ENCODE data around the gene LGALS8.
A peak's percentile ranks its signal among the peaks of the same experiment; 100 is the strongest.
"Not testable (repeated sequence)": the region's sequence is repeated elsewhere in the genome, so short reads cannot be mapped to it uniquely, and the experiment has no call there.

Gene LGALS8

DNA sequence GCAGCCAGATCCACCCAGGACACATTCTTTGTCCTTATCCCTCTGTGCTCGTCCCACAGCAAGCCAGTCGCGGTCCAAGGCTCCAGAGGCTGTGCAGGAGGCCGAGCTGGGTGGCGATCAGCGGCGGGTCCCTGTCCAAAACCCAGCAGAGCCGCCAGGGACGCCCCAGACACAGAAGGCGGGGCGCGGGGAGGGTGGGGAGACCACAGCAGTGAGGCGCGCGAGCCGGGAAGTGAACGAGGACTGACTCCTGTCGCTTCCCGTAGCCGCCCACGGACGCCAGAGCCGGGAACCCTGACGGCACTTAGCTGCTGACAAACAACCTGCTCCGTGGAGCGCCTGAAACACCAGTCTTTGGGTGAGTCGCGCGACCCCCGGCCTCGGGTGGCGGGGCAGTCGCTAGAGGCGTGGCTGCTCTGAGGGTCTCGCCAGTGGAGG is at the start of gene LGALS8:
Gene LGALS8 (plus strand): TSS at position 279 of the 438 bp plus-strand sequence. CDS start 2,089 bp downstream, outside the sequence.
- peak within 1 kb of the TSS; percentile 79 for H3K27ac ChIP-seq
- DNase-seq (ENCODE audit: low spot score) = peak; percentile 75
- TF ChIP-seq, protein P1, sequence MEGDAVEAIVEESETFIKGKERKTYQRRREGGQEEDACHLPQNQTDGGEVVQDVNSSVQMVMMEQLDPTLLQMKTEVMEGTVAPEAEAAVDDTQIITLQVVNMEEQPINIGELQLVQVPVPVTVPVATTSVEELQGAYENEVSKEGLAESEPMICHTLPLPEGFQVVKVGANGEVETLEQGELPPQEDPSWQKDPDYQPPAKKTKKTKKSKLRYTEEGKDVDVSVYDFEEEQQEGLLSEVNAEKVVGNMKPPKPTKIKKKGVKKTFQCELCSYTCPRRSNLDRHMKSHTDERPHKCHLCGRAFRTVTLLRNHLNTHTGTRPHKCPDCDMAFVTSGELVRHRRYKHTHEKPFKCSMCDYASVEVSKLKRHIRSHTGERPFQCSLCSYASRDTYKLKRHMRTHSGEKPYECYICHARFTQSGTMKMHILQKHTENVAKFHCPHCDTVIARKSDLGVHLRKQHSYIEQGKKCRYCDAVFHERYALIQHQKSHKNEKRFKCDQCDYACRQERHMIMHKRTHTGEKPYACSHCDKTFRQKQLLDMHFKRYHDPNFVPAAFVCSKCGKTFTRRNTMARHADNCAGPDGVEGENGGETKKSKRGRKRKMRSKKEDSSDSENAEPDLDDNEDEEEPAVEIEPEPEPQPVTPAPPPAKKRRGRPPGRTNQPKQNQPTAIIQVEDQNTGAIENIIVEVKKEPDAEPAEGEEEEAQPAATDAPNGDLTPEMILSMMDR (conservative IDR thresholded peaks at IDR 0.05; ENCODE audit: low read depth) = no peak
- POLR2A ChIA-PET (ENCODE audit: low non-redundant PET) = no interaction called here
- CTCF ChIA-PET = interaction anchor here (0.6 kb wide), 1 partner anchor 1041 kb away, joined by 3 read pairs; no protein-coding TSS in a partner anchor

DNA sequence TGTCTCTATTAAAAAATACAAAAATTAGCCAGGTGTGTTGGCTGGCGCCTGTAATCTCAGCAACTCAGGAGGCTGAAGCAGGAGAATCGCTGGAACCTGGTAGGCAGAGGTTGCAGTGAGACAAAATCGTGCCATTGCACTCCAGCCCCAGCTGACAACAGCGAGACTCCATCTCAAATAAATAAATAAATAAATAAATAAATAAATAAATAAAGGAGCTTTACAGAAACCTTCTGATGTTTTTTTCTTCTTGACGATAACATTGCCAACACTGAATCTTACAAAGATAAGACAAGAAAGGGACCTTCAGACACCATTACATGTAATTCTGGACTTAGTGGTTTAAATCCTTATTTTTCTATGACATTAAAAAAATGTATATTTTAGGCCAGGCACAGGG is 47.8 kb upstream of the LGALS8 start:
- TF ChIP-seq, protein P1 (conservative IDR thresholded peaks at IDR 0.05; ENCODE audit: low read depth) = no peak
- POLR2A ChIA-PET (ENCODE audit: low non-redundant PET) = no interaction called here
- CTCF ChIA-PET = no interaction called here
- no peak for DNase-seq (ENCODE audit: low spot score)
- no peak overlapping the region for H3K27ac ChIP-seq

DNA sequence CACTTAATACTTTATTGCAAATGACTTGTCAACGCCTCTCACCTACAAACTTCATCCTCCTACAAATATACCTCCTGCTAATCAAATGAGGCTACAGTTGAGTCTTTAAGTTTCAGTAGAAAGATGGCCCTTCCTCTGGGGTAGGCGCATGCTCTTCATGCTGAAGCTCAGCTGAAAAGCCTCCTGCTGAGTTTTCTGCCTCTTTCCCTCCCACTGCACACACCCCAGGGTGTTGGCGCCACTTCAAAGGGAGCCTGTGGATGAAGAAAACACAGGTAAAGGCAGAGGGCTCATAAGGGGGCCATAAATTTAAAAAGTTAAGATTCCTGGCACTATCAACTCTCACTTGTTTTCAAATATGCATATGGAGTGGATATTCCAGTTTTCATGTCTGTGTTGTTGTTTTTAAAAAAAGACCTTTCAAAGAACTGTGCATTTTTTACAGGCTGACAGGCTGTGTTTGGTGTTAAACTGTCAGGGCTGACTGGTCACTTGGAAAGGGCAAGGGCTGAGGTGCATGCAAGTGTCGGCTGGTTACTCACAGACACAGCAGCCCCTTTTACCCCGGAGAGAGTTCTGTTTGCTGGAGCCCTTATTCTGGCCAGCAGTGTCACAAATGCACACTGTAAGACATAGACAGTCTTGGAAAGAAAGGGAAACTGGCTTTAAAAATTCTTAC is 42.9 kb upstream of the LGALS8 start:
- DNase-seq (ENCODE audit: low spot score) = no peak
- POLR2A ChIA-PET (ENCODE audit: low non-redundant PET) = no interaction called here
- CTCF ChIA-PET = interaction anchor here (0.6 kb wide), 1 partner anchor 105 kb away, joined by 3 read pairs; no protein-coding TSS in a partner anchor
- no peak overlapping the region for H3K27ac ChIP-seq
- TF ChIP-seq, protein P1 (conservative IDR thresholded peaks at IDR 0.05; ENCODE audit: low read depth) = no peak

DNA sequence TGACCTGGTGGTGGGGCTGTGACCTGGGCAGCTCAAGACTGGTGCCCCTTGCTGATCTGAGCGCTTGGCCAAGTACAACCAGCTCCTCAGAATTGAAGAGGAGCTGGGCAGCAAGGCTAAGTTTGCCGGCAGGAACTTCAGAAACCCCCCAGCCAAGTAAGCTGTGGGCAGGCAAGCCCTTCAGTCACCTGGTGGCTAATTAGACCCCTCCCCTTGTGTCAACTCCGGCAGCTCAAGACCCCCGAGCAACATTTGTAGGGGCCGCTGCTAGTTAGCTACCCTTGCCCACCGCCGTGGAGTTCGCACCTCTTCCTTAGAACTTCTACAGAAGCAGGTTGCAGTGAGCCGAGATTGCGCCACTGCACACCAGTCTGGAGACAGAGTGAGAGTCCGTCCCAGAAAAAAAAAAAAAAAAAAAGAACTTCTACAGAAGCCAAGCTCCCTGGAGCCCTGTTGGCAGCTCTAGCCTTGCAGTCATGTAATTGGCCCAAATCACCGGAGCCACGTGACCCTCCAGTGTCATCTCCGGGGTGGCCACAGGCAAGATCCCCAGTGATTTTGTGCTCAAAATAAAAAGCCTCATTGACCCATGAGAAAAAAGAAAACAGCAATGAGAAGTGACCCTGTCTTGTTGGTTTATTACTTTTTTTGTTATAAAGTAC is 39.3 kb upstream of the LGALS8 start:
- CTCF ChIA-PET = no interaction called here
- DNase-seq (ENCODE audit: low spot score) = no peak
- H3K27ac ChIP-seq = no peak overlapping the region
- TF ChIP-seq, protein P1 (conservative IDR thresholded peaks at IDR 0.05; ENCODE audit: low read depth) = no peak
- POLR2A ChIA-PET (ENCODE audit: low non-redundant PET) = no interaction called here

DNA sequence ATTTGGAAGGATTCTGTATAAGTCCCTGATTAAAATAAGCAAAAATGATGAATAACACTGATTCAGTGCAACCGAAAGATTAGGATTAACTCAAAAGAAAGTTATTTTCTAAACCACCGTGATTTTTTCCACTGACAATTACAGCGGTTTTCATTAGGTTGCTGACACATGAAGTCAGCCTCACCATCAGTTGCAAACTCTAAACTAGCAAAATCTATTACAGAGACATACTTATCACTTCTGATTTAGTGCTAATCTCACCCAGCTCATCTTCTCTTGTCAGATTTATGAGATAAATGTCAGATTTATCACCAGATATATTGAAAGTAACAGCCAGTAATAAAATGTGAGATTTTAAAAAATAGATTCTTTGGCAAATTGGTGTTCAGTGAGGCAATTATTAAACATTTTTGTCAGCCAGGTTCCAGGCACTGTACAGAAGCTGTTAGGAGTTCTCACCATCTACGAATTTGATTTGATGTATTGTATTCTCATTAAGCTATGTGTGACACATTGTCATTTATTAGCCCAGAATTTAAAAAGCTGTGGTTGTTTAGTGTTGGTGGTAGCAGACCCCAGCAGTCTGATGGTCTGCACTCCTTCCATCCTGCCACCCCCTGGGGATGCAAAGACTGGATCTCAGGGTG is 37.3 kb upstream of the LGALS8 start:
- TF ChIP-seq, protein P1 (conservative IDR thresholded peaks at IDR 0.05; ENCODE audit: low read depth) = no peak
- no peak for DNase-seq (ENCODE audit: low spot score)
- POLR2A ChIA-PET (ENCODE audit: low non-redundant PET) = no interaction called here
- no peak overlapping the region for H3K27ac ChIP-seq
- CTCF ChIA-PET = interaction anchor here (0.6 kb wide), 1 partner anchor 187 kb away, joined by 6 read pairs; no protein-coding TSS in a partner anchor

DNA sequence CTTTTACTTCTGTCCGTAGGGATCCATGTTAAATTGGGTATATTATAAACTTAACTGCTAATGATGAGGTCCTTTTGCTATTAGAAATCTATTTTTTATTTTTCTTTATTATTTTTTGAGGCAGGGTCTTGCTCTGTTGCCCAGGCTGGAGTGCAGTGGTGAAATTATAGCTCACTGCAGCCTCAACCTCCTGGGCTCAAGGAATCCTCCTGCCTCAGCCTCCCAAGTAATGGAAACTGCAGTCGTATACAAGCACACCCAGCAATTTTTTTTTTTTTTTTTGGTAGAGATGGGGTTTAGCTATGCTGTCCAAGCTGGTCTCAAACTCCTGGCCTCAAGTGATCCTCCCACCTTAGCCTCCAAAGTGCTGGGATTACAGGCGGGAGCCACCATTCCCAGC is 34.6 kb upstream of the LGALS8 start:
- CTCF ChIA-PET = interaction anchor here (0.6 to 1.1 kb wide), 3 partner anchors 174 to 389 kb away, joined by 3 to 5 read pairs (median 4); no protein-coding TSS in a partner anchor
- POLR2A ChIA-PET (ENCODE audit: low non-redundant PET); DNase-seq (ENCODE audit: low spot score): not testable (repeated sequence)

More for the DNA sequence above, 34.6 kb upstream of the LGALS8 start:
- H3K27ac ChIP-seq = not testable (repeated sequence)

Data from RWPE1 (cell line).